Activated CD8-positive, alpha-beta T cell treated with anti-CD3 and anti-CD28 coated beads, Interleukin-2, amount 10 ng/mL, durations not matched to agents 7 days and 5 days (primary cell): ENCODE data around the gene AMDHD2. TPM values are rescaled to one million over a fixed set of nuclear protein-coding genes. Genes with fewer than 3 reads are reported as not detected.

Experiments used
- ATAC-seq: fragments of 150-1000 bp; cut with Tn5 transposase; one replicate; pipeline ENCODE4 v1.10.0; 2021; ENCODE audit warnings: moderate library complexity
- CTCF ChIA-PET: fragments of 350-600 bp; sonication (Branson Sonifier 250); formaldehyde crosslinking; loops from one replicate; lab custom pipeline; 2021; ENCODE audit warnings: antibody characterized with exemption; lab: Charles Lee
- POLR2A ChIA-PET: fragments of 350-600 bp; sonication (Branson Sonifier 250); formaldehyde crosslinking; loops from one replicate; lab custom pipeline; 2021; ENCODE audit warnings: antibody characterized with exemption; lab: Charles Lee
- DNase-seq: peaks from one replicate; pipeline ENCODE4 v3.0.0-alpha.2; 2020
- H3K27ac Mint-ChIP-seq: one replicate; pipeline ENCODE4 v1.8.0; 2021; ENCODE audit warnings: mild to moderate bottlenecking, mixed read lengths
- H3K27me3 Mint-ChIP-seq: one replicate; pipeline ENCODE4 v1.8.0; 2021; ENCODE audit warnings: low read depth, mixed read lengths
- H3K36me3 Mint-ChIP-seq: one replicate; pipeline ENCODE4 v1.8.0; 2021; ENCODE audit warnings: low read depth, mixed read lengths
- H3K4me1 Mint-ChIP-seq: one replicate; pipeline ENCODE4 v1.8.0; 2021; ENCODE audit warnings: low read depth, mixed read lengths
- H3K4me3 Mint-ChIP-seq: one replicate; pipeline ENCODE4 v1.8.0; 2021; ENCODE audit warnings: mild to moderate bottlenecking, mixed read lengths
- H3K9me3 Mint-ChIP-seq: one replicate; pipeline ENCODE4 v1.8.0; 2022; ENCODE audit warnings: mixed read lengths; ENCODE audit not compliant: insufficient read depth
- total RNA-seq, 2 experiments: library from RNA; stranded (reverse); gene quantifications; one replicate each; pipeline ENCODE4 v1.2.3, GENCODE V29; 2021

AMDHD2 gene
- total RNA-seq, 2 experiments from 2014 or later = 54.0 to 58.5 TPM

GRCh38 chr16:2483939-2484897 lies 36.0 kb upstream of the AMDHD2 start:
- Mint-ChIP-seq H3K4me1 (peaks cover 27% of the 10 kb centered on the region), H3K27ac (no peak overlapping the region), H3K27me3 (no peaks in the 10 kb centered on the region), H3K9me3 (no peaks in the 10 kb centered on the region), H3K4me3 (no peak overlapping the region), H3K36me3 (peaks cover 4% of the 10 kb centered on the region)
- ChIA-PET CTCF (interaction anchor here (1.4 kb wide), 1 partner anchor 13 kb away, joined by 3 read pairs; no protein-coding TSS in a partner anchor), POLR2A (interaction anchor here (0.7 kb wide), 1 partner anchor 316 kb away, joined by 4 read pairs; no protein-coding TSS in a partner anchor)
- no peak for ATAC-seq
- DNase-seq = no peak

- Mint-ChIP-seq H3K9me3 (no peaks in the 10 kb centered on the region), H3K27me3 (no peaks in the 10 kb centered on the region), H3K36me3 (peaks cover 4% of the 10 kb centered on the region), H3K4me3 (no peak overlapping the region), H3K27ac (peak overlapping the region; percentile 9), H3K4me1 (peaks cover 27% of the 10 kb centered on the region)
- POLR2A ChIA-PET = no interaction called here
- CTCF ChIA-PET = no interaction called here
- no peak for ATAC-seq
- no peak for DNase-seq
Measured at GRCh38 chr16:2484898-2485508, 35.2 kb upstream of the AMDHD2 start.

DNA sequence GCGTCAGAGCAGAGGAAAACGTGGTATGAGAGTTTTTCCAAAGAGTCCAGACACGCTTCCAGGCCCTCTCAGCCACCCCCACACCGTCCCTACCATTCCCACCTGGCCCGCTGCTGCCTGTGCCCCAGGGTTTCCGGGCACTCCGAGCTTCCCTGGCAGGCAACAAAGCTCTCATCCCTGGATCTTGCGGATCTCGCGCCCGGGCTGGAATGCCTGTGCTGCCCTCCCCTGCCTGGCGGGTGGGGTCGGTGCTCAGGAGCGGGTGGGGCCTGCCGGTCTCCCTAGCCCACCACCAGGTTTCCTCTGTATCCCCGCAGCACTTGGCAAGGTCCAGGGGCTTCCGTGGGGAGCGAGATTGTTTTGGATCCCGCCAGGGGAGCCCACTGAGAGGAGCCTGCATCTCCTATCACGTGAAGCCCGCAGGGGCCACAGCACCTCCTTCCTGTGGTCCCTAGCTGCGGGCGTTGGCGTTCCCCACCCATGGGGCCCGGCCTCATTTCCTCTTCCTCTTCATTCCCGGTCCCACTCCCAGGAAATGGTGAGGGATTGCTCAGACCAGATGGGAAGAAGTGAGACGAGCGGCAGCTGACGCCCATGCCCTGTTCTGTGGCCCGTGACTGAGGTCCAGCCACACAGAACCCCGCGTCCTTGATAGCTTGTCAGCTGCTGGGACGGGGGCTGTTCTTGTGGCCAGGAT lies 34.2 kb upstream of the AMDHD2 start:
- no peaks in the 10 kb centered on the region for H3K9me3 Mint-ChIP-seq
- H3K4me1 Mint-ChIP-seq = peaks cover 27% of the 10 kb centered on the region
- ChIA-PET CTCF (interaction anchor here (1.0 to 4.4 kb wide), 7 partner anchors 15 to 331 kb away, joined by 3 to 27 read pairs (median 3); partner anchors contain the start of genes ABCA3, TEDC2 and TRAF7), POLR2A (interaction anchor here (1.1 kb wide), 1 partner anchor 28 kb away, joined by 4 read pairs; the partner anchor contains the start of gene ATP6V0C)
- peaks cover 4% of the 10 kb centered on the region for H3K36me3 Mint-ChIP-seq
- no peak overlapping the region for H3K27ac Mint-ChIP-seq
- ATAC-seq (no peak), DNase-seq (no peak)
- no peak overlapping the region for H3K4me3 Mint-ChIP-seq
- no peaks in the 10 kb centered on the region for H3K27me3 Mint-ChIP-seq

- ATAC-seq (peak; percentile 92), DNase-seq (peak; percentile 80)
- peaks cover 27% of the 10 kb centered on the region for H3K4me1 Mint-ChIP-seq
- CTCF ChIA-PET = interaction anchor here (0.7 to 4.4 kb wide), 8 partner anchors 14 to 331 kb away, joined by 3 to 27 read pairs (median 3); partner anchors contain the start of genes ABCA3, TEDC2 and TRAF7
- POLR2A ChIA-PET = interaction anchor here (1.1 kb wide), 1 partner anchor 27 kb away, joined by 4 read pairs; the partner anchor contains the start of gene ATP6V0C
- no peaks in the 10 kb centered on the region for H3K27me3 Mint-ChIP-seq
- H3K36me3 Mint-ChIP-seq = peaks cover 4% of the 10 kb centered on the region
- peak overlapping the region; percentile 22 for H3K4me3 Mint-ChIP-seq
- no peaks in the 10 kb centered on the region for H3K9me3 Mint-ChIP-seq
- H3K27ac Mint-ChIP-seq = peak overlapping the region; percentile 65
Measured at GRCh38 chr16:2486645-2487516, 33.3 kb upstream of the AMDHD2 start.

DNA sequence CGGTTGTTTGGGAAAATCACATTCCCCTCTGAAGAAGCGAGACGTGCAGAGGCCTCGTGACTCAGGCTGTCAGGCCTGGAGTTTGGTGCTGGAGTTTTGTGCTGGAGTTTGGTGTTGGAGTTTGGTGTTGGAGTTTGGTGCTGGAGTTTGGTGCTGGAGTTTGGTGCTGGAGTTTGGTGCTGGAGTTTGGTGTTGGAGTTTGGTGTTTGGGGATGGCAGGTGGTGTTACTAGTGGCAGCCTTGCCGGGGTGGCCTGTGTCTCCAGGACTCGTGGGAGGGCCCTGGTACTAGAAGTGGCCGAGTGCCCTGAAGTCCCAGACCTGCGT lies 32.7 kb upstream of the AMDHD2 start:
- Mint-ChIP-seq H3K27ac (peak overlapping the region; percentile 65), H3K36me3 (peaks cover 4% of the 10 kb centered on the region), H3K4me1 (peaks cover 27% of the 10 kb centered on the region), H3K9me3 (no peaks in the 10 kb centered on the region), H3K27me3 (no peaks in the 10 kb centered on the region), H3K4me3 (peak overlapping the region; percentile 22)
- DNase-seq (no peak), ATAC-seq (no peak)
- POLR2A ChIA-PET = no interaction called here
- CTCF ChIA-PET = interaction anchor here (1.4 to 4.4 kb wide), 2 partner anchors 13 to 236 kb away, joined by 3 to 27 read pairs; no protein-coding TSS in a partner anchor

DNA sequence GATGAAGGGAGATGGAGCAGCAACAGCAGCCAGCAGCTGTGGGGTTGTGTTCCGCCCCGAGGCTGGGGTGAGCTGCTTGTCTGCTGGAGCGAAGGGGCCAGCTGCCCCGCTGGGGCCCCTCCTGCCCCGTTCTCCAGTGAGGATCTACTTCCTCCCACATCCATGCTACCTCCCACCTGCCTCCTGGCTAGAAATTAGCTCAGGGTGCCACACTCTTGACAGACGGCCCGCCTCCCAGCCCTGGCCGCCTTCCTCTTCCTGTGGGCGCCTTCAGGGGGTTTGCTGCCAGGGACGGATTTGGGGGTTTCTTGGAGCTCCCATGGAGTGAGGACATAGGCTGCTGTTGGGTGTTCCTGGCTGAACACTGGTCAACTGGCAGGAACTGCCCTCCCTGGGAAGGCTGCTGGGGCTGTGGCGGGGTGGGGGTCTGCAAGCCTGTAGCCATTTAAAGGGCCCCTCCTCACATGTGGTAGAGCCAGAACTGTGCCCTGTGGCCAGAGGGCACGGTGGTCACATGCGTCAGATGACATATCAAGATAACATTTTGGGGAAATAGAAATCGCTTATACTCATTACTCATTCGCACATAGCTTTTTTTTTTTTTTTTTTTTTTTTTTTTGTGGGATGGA lies 32.2 kb upstream of the AMDHD2 start:
- no peaks in the 10 kb centered on the region for H3K9me3 Mint-ChIP-seq
- peaks cover 27% of the 10 kb centered on the region for H3K4me1 Mint-ChIP-seq
- no peak for DNase-seq
- peaks cover 4% of the 10 kb centered on the region for H3K36me3 Mint-ChIP-seq
- CTCF ChIA-PET = interaction anchor here (0.8 to 4.4 kb wide), 6 partner anchors 13 to 236 kb away, joined by 3 to 27 read pairs (median 4); partner anchors contain the start of genes CCNF and TBC1D24
- no peaks in the 10 kb centered on the region for H3K27me3 Mint-ChIP-seq
- H3K4me3 Mint-ChIP-seq = no peak overlapping the region
- no peak overlapping the region for H3K27ac Mint-ChIP-seq
- ATAC-seq = no peak
- POLR2A ChIA-PET = interaction anchor here (1.2 kb wide), 1 partner anchor 14 kb away, joined by 4 read pairs; the partner anchor contains the start of gene TBC1D24

- Mint-ChIP-seq H3K9me3 (no peaks in the 10 kb centered on the region), H3K27me3 (no peaks in the 10 kb centered on the region), H3K36me3 (peaks cover 4% of the 10 kb centered on the region), H3K27ac (no peak overlapping the region), H3K4me3 (no peak overlapping the region), H3K4me1 (peaks cover 27% of the 10 kb centered on the region)
- ChIA-PET CTCF (interaction anchor here (4.4 kb wide), 1 partner anchor 11 kb away, joined by 27 read pairs; no protein-coding TSS in a partner anchor), POLR2A (no interaction called here)
- ATAC-seq (no peak), DNase-seq (no peak)
Measured at GRCh38 chr16:2489581-2489980, 30.6 kb upstream of the AMDHD2 start.

GRCh38 chr16:2490190-2491105 lies 29.7 kb upstream of the AMDHD2 start:
- no peak for ATAC-seq
- CTCF ChIA-PET = interaction anchor here (2.0 to 4.4 kb wide), 2 partner anchors 10 to 11 kb away, joined by 6 to 27 read pairs; no protein-coding TSS in a partner anchor
- no peak overlapping the region for H3K27ac Mint-ChIP-seq
- DNase-seq = no peak
- no peak overlapping the region for H3K4me3 Mint-ChIP-seq
- POLR2A ChIA-PET = no interaction called here
- peaks cover 25% of the 10 kb centered on the region for H3K4me1 Mint-ChIP-seq
- H3K27me3 Mint-ChIP-seq = no peaks in the 10 kb centered on the region
- H3K36me3 Mint-ChIP-seq = peaks cover 4% of the 10 kb centered on the region
- H3K9me3 Mint-ChIP-seq = no peaks in the 10 kb centered on the region

DNA sequence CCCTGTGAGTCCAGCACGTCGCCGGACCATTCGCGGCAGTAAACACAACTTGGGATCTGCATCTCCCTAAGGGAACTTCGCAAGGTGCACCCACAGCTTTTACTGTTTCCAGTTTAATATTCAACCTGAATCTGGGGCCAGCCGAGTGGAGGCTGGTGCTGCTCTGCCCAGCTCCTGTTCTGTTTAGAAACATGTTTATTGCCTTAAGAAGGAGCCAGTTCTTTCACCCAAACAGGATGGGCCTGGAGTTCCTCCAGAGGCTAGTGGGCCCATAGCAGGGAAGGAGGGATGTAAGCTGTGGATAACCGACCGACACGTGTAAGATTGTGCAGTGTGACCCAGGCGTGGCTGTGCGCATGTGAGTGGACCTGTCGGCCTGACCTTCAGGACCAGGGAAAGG lies 27.9 kb upstream of the AMDHD2 start:
- DNase-seq (no peak), ATAC-seq (no peak)
- H3K4me3 Mint-ChIP-seq = no peak overlapping the region
- H3K27me3 Mint-ChIP-seq = no peaks in the 10 kb centered on the region
- H3K36me3 Mint-ChIP-seq = peaks cover 3% of the 10 kb centered on the region
- ChIA-PET CTCF (interaction anchor here (2.0 kb wide), 1 partner anchor 9 kb away, joined by 6 read pairs; no protein-coding TSS in a partner anchor), POLR2A (no interaction called here)
- H3K4me1 Mint-ChIP-seq = peaks cover 10% of the 10 kb centered on the region
- H3K27ac Mint-ChIP-seq = no peak overlapping the region
- no peaks in the 10 kb centered on the region for H3K9me3 Mint-ChIP-seq
